Stomach (tissue), 9 donors: ENCODE data around the gene TTC8. TPM values are rescaled to one million over a fixed set of nuclear protein-coding genes. Genes with fewer than 3 reads are reported as not detected.

Experiments
- DNase-seq, 2 donors: peaks; one replicate each; pipeline versions ENCODE4 v3.0.0 to v3.0.0-alpha.2; 2013 to 2019
- H3K27ac ChIP-seq, 5 donors: fragments of 200-600 bp in 4 of 5; sonication (generic) in 4 of 5; one replicate each; pipeline ENCODE4 v1.5.1; 2013 to 2019; ENCODE audit warnings: mild to moderate bottlenecking in 1 of 5, moderate library complexity in 1 of 5
- H3K27me3 ChIP-seq, 3 donors: fragments of 200-600 bp; sonication (generic); one replicate each; pipeline ENCODE4 v1.5.1; 2017 to 2019; ENCODE audit warnings: mixed run types in 1 of 3
- H3K36me3 ChIP-seq, 4 donors: fragments of 200-600 bp; sonication (generic); 1 replicate in 3 of 4; 2 replicates in 1 of 4; pipeline ENCODE4 v1.5.1; 2016 to 2019
- H3K4me1 ChIP-seq, 4 donors: fragments of 200-600 bp; sonication (generic); one replicate each; pipeline ENCODE4 v1.5.1; 2016 to 2019
- H3K4me3 ChIP-seq, 4 donors: fragments of 200-600 bp; sonication (generic) in 3 of 4; one replicate each; pipeline ENCODE4 v1.5.1; 2016 to 2019; ENCODE audit warnings: mild to moderate bottlenecking in 1 of 4
- H3K9me3 ChIP-seq, 4 donors: fragments of 200-600 bp; sonication (generic); one replicate each; pipeline ENCODE4 v1.5.1; 2016 to 2019
- EP300 ChIP-seq: sonication (generic); formaldehyde crosslinking; IDR thresholded peaks from one replicate; pipeline ENCODE4 v1.6.1; 2017; ENCODE audit warnings: antibody characterized with exemption
- POLR2A ChIP-seq, 4 donors: fragments of 450-650 bp; IDR thresholded peaks; one replicate each; pipeline ENCODE4 v1.6.1; 2016; ENCODE audit warnings: antibody characterized with exemption in 4 of 4, control low read depth in 2 of 4, mild to moderate bottlenecking in 1 of 4, moderate library complexity in 1 of 4
- POLR2AphosphoS5 ChIP-seq, 3 donors: sonication (generic); formaldehyde crosslinking; IDR thresholded peaks; one replicate each; pipeline ENCODE4 v1.6.1; 2016; ENCODE audit warnings: antibody characterized with exemption in 3 of 3
- WGBS, 5 donors: extraction: QIAGEN DNeasy Blood & Tissue Kit in 3 of 5; methylation state at CpG; one replicate each; pipeline versions ENCODE4 v1.1.5 to v1.1.7; 2013 to 2018; 5-methylcytosine and 5-hydroxymethylcytosine counted together
- intact Hi-C: fragments of 100-400 bp; cut with DNase I; formaldehyde crosslinking; loops from one replicate; pipeline ENCODE4 v1.15.1; 2023; ENCODE audit warnings: low total_unique reads
- polyA plus RNA-seq, 3 donors: library from polyadenylated mRNA; stranded (reverse); fragments of 200-250 nt; gene quantifications; one replicate each; pipeline ENCODE4 v1.2.3, GENCODE V29; 2013
- small RNA-seq, 4 donors: library from RNA; depleted of rRNA; stranded (forward); fragments of <200 nt; gene quantifications; one replicate each; pipeline ENCODE3, GENCODE V24; 2016
- total RNA-seq, 5 donors: library from RNA; depleted of rRNA; stranded (reverse); fragments of >200 nt; gene quantifications; one replicate each; pipeline versions ENCODE4 v1.1.0 to v1.2.3, GENCODE V29; 2014 to 2016
- TF ChIP-seq, protein P1 (sequence below), 7 experiments: fragments of 450-650 bp in 4 of 7; fragments of 200-600 bp in 3 of 7; sonication (generic) in 3 of 7; IDR thresholded peaks; one replicate each; pipeline ENCODE4 v1.5.1; 2016 to 2019; ENCODE audit warnings: antibody characterized with exemption in 7 of 7, control low read depth in 2 of 7, mild to moderate bottlenecking in 1 of 7
- donor health status: healthy with polysubstance abuse.
- donor health status: Bipolar disorder and iron deficiency.
- donor health status: healthy.

TTC8 gene
- total and polyA plus RNA-seq, 8 donors: 2.7 to 53.1 (median 8.7) TPM; not detected in 1

DNA sequence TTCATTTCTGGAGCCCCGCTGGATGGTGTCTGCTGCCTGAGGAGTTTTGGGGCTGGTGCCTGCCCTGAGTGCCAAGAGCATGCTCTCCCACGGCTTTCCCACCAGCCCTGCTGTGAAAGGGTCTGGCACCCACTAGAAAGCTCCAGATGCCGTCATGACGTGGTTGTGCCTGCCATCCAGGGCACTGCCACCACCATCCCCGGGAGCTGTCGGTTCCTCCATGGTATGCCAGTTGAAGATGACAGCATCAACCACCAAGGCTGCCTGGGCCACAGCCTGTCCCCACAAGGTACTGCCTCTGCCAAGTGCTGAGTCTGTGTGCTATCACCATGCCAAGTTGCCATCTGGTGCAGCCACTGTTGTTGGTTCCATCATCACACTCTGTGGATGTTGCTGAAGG, 85.9 kb downstream of the TTC8 start:
- Histone ChIP-seq H3K27ac (no peak overlapping the region), H3K36me3 (no peaks in the 10 kb centered on the region), H3K9me3 (peaks cover 0 to 32% (median 12%) of the 10 kb centered on the region in 4 donors), H3K27me3 (no peaks in the 10 kb centered on the region), H3K4me3 (no peak overlapping the region), H3K4me1 (no peaks in the 10 kb centered on the region)
- DNase-seq: no peak
- intact Hi-C loops: no loop called here
- TF ChIP-seq POLR2AphosphoS5 (IDR thresholded peaks at IDR 0.05) (no peak), EP300 (no peak), POLR2A (IDR thresholded peaks at IDR 0.05) (no peak)
- TF ChIP-seq, protein P1, sequence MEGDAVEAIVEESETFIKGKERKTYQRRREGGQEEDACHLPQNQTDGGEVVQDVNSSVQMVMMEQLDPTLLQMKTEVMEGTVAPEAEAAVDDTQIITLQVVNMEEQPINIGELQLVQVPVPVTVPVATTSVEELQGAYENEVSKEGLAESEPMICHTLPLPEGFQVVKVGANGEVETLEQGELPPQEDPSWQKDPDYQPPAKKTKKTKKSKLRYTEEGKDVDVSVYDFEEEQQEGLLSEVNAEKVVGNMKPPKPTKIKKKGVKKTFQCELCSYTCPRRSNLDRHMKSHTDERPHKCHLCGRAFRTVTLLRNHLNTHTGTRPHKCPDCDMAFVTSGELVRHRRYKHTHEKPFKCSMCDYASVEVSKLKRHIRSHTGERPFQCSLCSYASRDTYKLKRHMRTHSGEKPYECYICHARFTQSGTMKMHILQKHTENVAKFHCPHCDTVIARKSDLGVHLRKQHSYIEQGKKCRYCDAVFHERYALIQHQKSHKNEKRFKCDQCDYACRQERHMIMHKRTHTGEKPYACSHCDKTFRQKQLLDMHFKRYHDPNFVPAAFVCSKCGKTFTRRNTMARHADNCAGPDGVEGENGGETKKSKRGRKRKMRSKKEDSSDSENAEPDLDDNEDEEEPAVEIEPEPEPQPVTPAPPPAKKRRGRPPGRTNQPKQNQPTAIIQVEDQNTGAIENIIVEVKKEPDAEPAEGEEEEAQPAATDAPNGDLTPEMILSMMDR (IDR thresholded peaks at IDR 0.05): no peak
- 87 to 93% (median 89%) methylated on average over 5 to 6 of the region's 6 CpGs for whole genome bisulfite sequencing, 5 donors

DNA sequence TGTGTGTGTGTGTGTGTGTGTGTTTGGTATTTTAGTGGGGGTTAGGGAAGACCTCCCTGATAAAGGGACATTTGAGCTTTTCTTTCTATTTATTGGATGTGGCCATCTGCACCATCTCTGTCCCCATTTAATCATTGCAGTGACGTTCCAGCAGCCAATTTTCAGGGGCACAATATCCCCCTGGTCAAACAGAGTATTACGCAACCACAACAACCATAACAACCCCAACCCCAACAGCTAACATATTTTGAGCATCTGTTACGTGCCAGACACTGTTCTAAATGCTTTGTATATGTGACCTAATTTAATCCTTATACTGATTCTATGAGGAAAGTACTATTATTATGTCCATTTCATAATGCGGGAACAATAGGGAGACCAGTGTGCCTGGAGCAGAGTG, 87.4 kb downstream of the TTC8 start:
- Histone ChIP-seq H3K4me3 (no peak overlapping the region), H3K27ac (no peak overlapping the region), H3K9me3 (peaks cover 0 to 24% (median 13%) of the 10 kb centered on the region in 4 donors), H3K36me3 (no peaks in the 10 kb centered on the region), H3K4me1 (no peaks in the 10 kb centered on the region), H3K27me3 (no peaks in the 10 kb centered on the region)
- TF ChIP-seq POLR2A (IDR thresholded peaks at IDR 0.05) (no peak), EP300 (no peak), POLR2AphosphoS5 (IDR thresholded peaks at IDR 0.05) (no peak)
- TF ChIP-seq, protein P1 (IDR thresholded peaks at IDR 0.05): no peak
- 78 to 82% (median 79%) methylated on average over 4 of the region's 4 CpGs for WGBS, 5 donors
- intact Hi-C loops: no loop called here
- DNase-seq: no peak

DNA sequence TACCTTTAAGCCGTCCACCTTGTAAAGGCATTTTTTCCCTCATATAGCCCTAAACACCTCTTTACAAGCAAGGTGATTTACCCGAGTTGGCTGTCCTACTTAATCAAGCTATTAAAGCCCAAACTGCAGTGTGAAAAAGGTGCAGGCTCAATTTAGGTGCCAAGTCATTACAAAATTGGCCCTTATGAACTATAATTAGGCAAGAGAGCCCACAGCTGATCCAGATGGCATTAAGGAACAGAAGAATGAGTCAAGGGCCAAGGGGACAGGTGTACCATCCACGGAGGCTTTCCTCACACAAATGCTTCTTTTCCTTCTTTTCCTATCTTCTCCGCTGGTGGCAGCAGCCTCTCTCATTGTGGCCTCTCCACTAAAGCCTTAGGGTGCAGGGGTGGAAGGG, 90.5 kb downstream of the TTC8 start:
- Histone ChIP-seq H3K4me3 (no peak overlapping the region), H3K27me3 (no peaks in the 10 kb centered on the region), H3K27ac (no peak overlapping the region), H3K36me3 (no peaks in the 10 kb centered on the region), H3K9me3 (peaks cover 0 to 4% (median 2%) of the 10 kb centered on the region in 4 donors), H3K4me1 (no peaks in the 10 kb centered on the region)
- WGBS, 5 donors: 70 to 84% (median 81%) methylated on average over 4 of the region's 4 CpGs
- DNase-seq: no peak
- intact Hi-C loops: no loop called here
- TF ChIP-seq, protein P1 (IDR thresholded peaks at IDR 0.05): no peak
- no peak for TF ChIP-seq EP300
- TF ChIP-seq POLR2A (IDR thresholded peaks at IDR 0.05): no peak
- no peak for TF ChIP-seq POLR2AphosphoS5 (IDR thresholded peaks at IDR 0.05)

DNA sequence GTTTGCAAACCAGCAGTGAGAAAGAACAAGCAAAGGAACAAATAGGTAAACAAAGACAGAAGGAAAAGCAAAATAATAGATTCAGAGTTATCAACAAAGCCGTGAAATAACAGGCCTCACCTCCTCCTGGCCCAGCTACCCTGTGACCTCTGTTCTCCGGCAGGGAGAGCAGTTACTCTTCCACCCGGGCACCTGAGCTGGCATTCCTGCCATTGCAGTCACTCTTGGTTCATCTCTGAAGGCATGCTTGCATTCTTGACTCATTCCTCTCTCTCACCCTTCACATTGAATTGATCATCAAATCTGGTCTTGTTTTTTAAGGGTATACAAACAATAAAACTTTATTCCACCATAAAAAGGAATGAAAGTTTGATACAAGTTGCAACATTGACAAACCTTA, 95.1 kb downstream of the TTC8 start:
- TF ChIP-seq POLR2AphosphoS5 (IDR thresholded peaks at IDR 0.05): no peak
- TF ChIP-seq, protein P1 (IDR thresholded peaks at IDR 0.05): no peak
- TF ChIP-seq EP300: no peak
- TF ChIP-seq POLR2A (IDR thresholded peaks at IDR 0.05): no peak
- H3K4me3 ChIP-seq: no peak overlapping the region
- WGBS, 5 donors: 40 to 50% (median 49%) methylated on average over 3 of the region's 3 CpGs
- H3K4me1 ChIP-seq: no peaks in the 10 kb centered on the region
- intact Hi-C loops: no loop called here
- peaks cover 0 to 18% (median 14%) of the 10 kb centered on the region in 4 donors for H3K9me3 ChIP-seq
- DNase-seq: no peak
- no peaks in the 10 kb centered on the region for H3K36me3 ChIP-seq
- no peak overlapping the region for H3K27ac ChIP-seq
- peaks cover 0 to 6% (median 0%) of the 10 kb centered on the region in 3 donors for H3K27me3 ChIP-seq

Small RNAs within 50 kb of the gene (small RNA-seq; reads per million reads assigned to genes)
- gene RF00019: 0 reads per million in 4 donors
- 0 reads per million in 4 donors for gene RNU4-92P

Other genes starting within 250 kb of the TTC8 start
- gene EML5, start 31.7 kb upstream of the TTC8 start, total RNA-seq: 10 to 100 TPM in 2 of 5 donors, 1 to 10 TPM in 1, under 1 TPM in 1, not detected in 1; 0.89 to 10.3 (median 6.8) TPM
- gene EML5, start 31.7 kb upstream of the TTC8 start, polyA plus RNA-seq: under 1 TPM; 0.19 to 0.92 (median 0.30) TPM